Measurements from ENCODE around the gene VIPR2.

Gene VIPR2

DNA sequence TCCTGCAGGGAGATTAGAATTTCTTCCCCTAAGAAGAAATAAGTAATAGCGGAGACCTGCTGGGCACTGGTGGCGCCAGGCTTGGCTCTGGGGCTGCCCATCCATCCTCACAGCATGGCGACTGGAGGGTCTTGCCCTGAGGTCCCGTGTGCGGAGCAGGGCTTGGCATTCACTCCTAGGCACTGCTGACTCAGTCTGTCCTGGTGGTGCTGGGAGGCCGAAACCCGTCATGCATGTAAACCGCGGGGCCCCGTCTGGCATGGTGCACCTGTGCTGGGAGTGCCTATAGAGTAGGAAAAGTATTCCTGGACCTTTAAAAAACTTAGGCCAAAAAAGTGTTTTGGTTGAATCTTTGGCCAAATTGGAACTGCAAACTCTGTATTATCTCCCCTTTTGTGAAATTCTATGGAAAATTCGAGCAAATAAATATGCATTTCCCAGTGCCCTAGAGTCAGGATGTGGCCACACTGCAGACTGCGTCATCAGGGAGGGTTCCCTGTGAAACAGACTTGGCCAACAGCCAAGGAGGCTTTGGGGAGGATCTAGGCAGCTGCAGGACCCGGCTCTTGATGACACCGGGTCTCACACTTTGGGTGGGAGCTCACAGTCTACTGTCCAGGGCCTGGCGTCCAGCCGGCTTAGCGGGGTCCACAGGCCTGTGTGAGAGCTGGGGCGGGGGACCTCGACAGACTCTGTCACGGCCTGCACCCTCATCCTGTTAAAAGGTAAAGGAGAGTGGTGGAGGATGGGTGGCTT lies 122.3 kb downstream of the VIPR2 start:
- TF ChIP-seq, protein P1, sequence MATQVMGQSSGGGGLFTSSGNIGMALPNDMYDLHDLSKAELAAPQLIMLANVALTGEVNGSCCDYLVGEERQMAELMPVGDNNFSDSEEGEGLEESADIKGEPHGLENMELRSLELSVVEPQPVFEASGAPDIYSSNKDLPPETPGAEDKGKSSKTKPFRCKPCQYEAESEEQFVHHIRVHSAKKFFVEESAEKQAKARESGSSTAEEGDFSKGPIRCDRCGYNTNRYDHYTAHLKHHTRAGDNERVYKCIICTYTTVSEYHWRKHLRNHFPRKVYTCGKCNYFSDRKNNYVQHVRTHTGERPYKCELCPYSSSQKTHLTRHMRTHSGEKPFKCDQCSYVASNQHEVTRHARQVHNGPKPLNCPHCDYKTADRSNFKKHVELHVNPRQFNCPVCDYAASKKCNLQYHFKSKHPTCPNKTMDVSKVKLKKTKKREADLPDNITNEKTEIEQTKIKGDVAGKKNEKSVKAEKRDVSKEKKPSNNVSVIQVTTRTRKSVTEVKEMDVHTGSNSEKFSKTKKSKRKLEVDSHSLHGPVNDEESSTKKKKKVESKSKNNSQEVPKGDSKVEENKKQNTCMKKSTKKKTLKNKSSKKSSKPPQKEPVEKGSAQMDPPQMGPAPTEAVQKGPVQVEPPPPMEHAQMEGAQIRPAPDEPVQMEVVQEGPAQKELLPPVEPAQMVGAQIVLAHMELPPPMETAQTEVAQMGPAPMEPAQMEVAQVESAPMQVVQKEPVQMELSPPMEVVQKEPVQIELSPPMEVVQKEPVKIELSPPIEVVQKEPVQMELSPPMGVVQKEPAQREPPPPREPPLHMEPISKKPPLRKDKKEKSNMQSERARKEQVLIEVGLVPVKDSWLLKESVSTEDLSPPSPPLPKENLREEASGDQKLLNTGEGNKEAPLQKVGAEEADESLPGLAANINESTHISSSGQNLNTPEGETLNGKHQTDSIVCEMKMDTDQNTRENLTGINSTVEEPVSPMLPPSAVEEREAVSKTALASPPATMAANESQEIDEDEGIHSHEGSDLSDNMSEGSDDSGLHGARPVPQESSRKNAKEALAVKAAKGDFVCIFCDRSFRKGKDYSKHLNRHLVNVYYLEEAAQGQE (IDR thresholded peaks at IDR 0.05; ENCODE audit: insufficient read depth in 1 of 2, low read depth in 2 of 2, low read length in 2 of 2): no peak
- no peak for TF ChIP-seq SIN3A (IDR thresholded peaks at IDR 0.05; ENCODE audit: borderline replicate concordance, insufficient read depth, low read length)

DNA sequence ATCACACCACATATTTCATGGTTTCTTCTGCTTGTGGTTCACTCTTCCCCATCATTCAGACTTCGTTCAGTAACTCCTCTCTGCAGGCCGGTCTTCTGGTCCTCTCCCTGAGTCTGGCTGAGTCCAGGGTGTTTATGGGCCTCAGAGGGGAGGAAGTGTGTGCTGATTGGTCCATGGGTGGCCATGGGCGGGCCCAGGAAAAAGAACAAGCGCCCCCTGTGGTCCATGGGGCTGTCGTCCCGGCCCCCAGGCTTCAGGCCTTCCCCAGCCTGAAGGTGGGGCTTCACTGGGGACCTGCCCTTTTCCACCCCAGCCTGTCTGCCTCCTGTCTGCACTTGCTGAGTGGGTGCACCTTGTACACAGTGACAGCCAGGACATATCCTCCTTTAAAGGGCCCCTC lies 123.7 kb downstream of the VIPR2 start:
- TF ChIP-seq FOXP2 (optimal IDR thresholded peaks at IDR 0.05; ENCODE audit: borderline replicate concordance, extremely low read depth, extremely low read length, insufficient read depth) (no peak), TAF1 (IDR thresholded peaks at IDR 0.05; ENCODE audit: borderline replicate concordance, insufficient read depth, low read length) (no peak), SIN3A (IDR thresholded peaks at IDR 0.05; ENCODE audit: borderline replicate concordance, insufficient read depth, low read length) (no peak), POLR2AphosphoS5 (IDR thresholded peaks at IDR 0.05; ENCODE audit: low read depth, low read length) (no peak)
- TF ChIP-seq, protein P1 (IDR thresholded peaks at IDR 0.05; ENCODE audit: insufficient read depth in 1 of 2, low read depth in 2 of 2, low read length in 2 of 2): no peak

- TF ChIP-seq POLR2AphosphoS5 (IDR thresholded peaks at IDR 0.05; ENCODE audit: low read depth, low read length) (no peak), FOXP2 (optimal IDR thresholded peaks at IDR 0.05; ENCODE audit: borderline replicate concordance, extremely low read depth, extremely low read length, insufficient read depth) (no peak), SIN3A (IDR thresholded peaks at IDR 0.05; ENCODE audit: borderline replicate concordance, insufficient read depth, low read length) (no peak), TAF1 (IDR thresholded peaks at IDR 0.05; ENCODE audit: borderline replicate concordance, insufficient read depth, low read length) (no peak)
- TF ChIP-seq, protein P1 (IDR thresholded peaks at IDR 0.05; ENCODE audit: insufficient read depth in 1 of 2, low read depth in 2 of 2, low read length in 2 of 2): no peak
These were observed 125.6 kb downstream of the VIPR2 start for GRCh38 chr7:159019111-159019510.

DNA sequence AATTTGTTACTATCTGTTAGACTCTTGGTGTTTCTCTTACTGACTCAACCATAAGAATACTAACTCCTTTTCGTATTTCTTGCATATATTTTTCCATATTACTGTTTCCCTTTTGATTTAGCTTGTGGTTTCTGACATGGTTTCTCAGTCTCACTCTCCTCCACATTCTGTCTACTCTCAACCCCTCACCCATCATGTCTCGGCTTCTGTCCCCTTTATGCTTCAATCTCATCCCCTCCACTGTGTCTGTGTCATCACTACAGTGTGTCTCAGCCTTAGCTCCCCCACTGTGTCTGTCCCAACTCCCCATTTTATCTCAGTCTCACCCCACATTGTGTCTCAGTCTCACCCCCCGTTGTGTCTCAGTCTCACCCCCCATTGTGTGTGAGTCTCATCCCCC lies 126.9 kb downstream of the VIPR2 start:
- TF ChIP-seq FOXP2 (optimal IDR thresholded peaks at IDR 0.05; ENCODE audit: borderline replicate concordance, extremely low read depth, extremely low read length, insufficient read depth): no peak
- no peak for TF ChIP-seq TAF1 (IDR thresholded peaks at IDR 0.05; ENCODE audit: borderline replicate concordance, insufficient read depth, low read length)
- no peak for TF ChIP-seq POLR2AphosphoS5 (IDR thresholded peaks at IDR 0.05; ENCODE audit: low read depth, low read length)
- TF ChIP-seq SIN3A (IDR thresholded peaks at IDR 0.05; ENCODE audit: borderline replicate concordance, insufficient read depth, low read length): no peak
- TF ChIP-seq, protein P1 (IDR thresholded peaks at IDR 0.05; ENCODE audit: insufficient read depth in 1 of 2, low read depth in 2 of 2, low read length in 2 of 2): no peak

- TF ChIP-seq POLR2AphosphoS5 (IDR thresholded peaks at IDR 0.05; ENCODE audit: low read depth, low read length) (no peak), TAF1 (IDR thresholded peaks at IDR 0.05; ENCODE audit: borderline replicate concordance, insufficient read depth, low read length) (no peak)
These were observed 127.5 kb downstream of the VIPR2 start for GRCh38 chr7:159017210-159017609.
